ENCODE measurements around the gene ZNF117.
"Not testable (repeated sequence)": the region's sequence is repeated elsewhere in the genome, so short reads cannot be mapped to it uniquely, and the experiment has no call there.

GRCh38 chr7:65034120-65034782 lies 43.4 kb upstream of the ZNF117 start:
- TF ChIP-seq, protein P1, sequence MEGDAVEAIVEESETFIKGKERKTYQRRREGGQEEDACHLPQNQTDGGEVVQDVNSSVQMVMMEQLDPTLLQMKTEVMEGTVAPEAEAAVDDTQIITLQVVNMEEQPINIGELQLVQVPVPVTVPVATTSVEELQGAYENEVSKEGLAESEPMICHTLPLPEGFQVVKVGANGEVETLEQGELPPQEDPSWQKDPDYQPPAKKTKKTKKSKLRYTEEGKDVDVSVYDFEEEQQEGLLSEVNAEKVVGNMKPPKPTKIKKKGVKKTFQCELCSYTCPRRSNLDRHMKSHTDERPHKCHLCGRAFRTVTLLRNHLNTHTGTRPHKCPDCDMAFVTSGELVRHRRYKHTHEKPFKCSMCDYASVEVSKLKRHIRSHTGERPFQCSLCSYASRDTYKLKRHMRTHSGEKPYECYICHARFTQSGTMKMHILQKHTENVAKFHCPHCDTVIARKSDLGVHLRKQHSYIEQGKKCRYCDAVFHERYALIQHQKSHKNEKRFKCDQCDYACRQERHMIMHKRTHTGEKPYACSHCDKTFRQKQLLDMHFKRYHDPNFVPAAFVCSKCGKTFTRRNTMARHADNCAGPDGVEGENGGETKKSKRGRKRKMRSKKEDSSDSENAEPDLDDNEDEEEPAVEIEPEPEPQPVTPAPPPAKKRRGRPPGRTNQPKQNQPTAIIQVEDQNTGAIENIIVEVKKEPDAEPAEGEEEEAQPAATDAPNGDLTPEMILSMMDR (IDR thresholded peaks at IDR 0.05), result not testable (repeated sequence)
- not testable (repeated sequence) for TF ChIP-seq CHD2 (IDR thresholded peaks at IDR 0.05; ENCODE audit: low read length, partially characterized antibody); BCL3 (IDR thresholded peaks at IDR 0.05); CEBPB (IDR thresholded peaks at IDR 0.05); RAD21 (conservative IDR thresholded peaks at IDR 0.05 in 1 of 2, IDR thresholded peaks at IDR 0.05 in 1 of 2); EP300 (IDR thresholded peaks at IDR 0.05); JUN (IDR thresholded peaks at IDR 0.05); POLR2A (IDR thresholded peaks at IDR 0.05; ENCODE audit: low read length); CBX8 (IDR thresholded peaks at IDR 0.05)
